ENCODE results near the gene MED13L.

- no peak for TF ChIP-seq CTCF (IDR thresholded peaks at IDR 0.05; ENCODE audit: borderline replicate concordance, extremely low read depth, low read length, poor library complexity, severe bottlenecking)
- TF ChIP-seq EZH2 (IDR thresholded peaks at IDR 0.05; ENCODE audit: borderline replicate concordance, low read depth, low read length, severe bottlenecking), result no peak
These were observed 39.6 kb upstream of the MED13L start for GRCh38 chr12:116317139-116317538.

Data from DND-41 (cell line).